Skin of body (tissue), 2 donors: ENCODE results near the gene CBX3. TPM values are rescaled to one million over a fixed set of nuclear protein-coding genes. Genes with fewer than 3 reads are reported as not detected.
A peak's percentile ranks its signal among the peaks of the same experiment; 100 is the strongest.
"Not testable (repeated sequence)": the region's sequence is repeated elsewhere in the genome, so short reads cannot be mapped to it uniquely, and the experiment has no call there.

Source experiments
- DNase-seq: peaks from one replicate; lab custom pipeline; 2025; lab: John Stamatoyannopoulos, UW
- total RNA-seq: library from RNA; depleted of rRNA; stranded (reverse); fragments of >200 nt; gene quantifications from one replicate; pipeline ENCODE4 v1.2.3, GENCODE V29; 2014

The CBX3 gene
- total RNA-seq, 1 donor from 2014 or later = 106 TPM

DNA sequence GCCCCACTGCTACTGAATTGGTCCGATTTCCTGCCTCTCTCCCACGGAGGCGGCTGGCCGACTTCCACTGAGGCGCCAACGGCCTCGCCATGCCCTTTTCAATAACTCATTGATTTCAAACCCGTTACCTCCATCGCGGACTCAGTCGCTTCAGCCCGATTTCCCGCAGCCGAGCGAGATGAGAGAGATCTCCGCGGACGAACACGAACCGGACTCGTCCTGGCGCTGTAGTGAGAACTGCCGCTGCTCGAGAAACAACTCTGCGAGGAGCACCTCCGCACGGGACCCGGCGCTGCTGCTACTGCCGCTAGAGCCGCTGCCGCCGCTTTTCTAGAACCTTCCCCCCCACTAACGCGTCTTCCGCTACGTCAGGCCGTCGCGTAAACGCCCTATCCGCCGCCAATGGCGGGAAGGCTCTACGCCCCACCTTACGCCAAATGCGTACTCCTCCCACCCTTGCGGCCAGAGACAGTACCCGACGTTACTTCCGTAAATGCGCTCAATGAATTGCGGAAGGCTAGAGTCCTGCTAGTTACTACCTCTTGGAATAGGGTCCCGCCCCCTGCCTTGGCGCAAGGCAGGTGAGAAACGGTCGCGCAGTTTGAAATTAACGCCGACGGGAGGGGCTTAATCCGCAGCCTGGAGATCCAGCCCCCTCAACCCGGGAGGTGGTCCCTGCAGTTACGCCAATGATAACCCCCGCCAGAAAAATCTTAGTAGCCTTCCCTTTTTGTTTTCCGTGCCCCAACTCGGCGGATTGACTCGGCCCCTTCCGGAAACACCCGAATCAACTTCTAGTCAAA is 900 bp upstream of the CBX3 start, which contains the start of gene HNRNPA2B1:
Gene HNRNPA2B1, minus strand, starts transcription at position 303 of the 803 bp plus-strand sequence. Its CDS starts 169 bp downstream, at position 134.
- DNase-seq = peak; percentile 100

DNA sequence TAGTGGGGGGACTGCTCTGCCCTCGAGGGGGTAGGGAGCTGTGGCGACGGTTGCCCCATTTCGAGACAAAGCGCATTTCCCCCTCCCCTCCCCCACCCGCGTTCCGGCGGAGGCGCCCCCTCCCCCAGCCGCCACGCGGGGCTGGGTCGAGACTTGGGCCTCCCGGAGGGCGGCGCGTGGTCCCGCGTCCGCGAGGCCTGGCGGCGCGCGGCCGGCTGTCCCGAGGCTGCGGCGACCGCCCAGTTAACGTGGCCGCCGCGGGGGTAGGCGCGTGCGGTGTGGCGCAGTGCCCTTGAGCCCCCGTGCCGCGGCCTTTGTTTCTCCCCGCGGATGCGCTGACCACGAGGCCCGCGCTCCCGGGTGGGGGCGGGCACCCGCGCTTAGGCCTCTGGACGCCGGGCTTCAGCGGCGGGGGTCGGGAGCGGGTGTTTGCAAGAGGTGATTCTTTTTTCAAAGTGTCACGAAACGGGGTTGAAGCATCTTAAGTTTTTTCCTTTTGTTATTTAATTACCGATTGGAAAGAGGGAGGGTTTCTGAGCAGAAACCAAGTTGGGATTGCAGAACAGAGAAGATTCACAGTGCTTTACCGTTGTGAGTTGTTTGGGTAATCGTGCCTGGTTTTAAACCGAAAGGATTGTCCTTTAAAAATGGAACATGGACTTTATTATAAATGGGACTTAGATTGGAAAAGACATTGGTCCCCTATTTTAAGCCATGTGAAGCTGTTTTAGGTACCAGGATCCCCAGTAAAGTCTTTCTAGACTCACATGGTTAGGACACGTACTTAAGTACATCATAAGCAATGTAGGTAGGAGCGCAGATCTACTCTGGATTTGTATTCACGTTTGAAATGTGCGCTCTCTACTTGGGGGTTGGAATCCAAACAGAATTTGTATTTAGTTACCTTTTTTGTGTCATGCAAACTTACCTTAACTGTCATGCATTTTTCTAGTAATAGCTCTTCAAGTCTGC is 760 bp downstream of the CBX3 start:
- no peak for DNase-seq

DNA sequence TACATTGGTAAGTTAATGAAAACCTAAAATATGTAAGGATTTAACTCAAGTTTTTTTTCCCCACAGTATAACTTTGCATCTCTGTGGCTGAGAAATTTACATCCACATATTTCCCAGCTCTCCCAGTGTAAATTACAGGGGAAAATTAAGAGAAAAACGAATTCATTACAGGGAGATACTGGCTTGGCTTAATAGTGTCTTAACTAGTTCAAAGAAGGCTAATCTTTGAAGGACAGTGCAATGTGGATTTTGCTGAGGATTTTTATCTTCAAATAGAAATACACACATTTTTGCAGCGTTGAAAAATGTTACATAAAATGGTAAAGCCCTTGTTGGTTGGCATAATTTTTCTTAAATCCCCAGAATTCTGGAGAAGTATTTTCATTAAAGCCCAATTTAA is 1.5 kb downstream of the CBX3 start:
- no peak for DNase-seq

DNA sequence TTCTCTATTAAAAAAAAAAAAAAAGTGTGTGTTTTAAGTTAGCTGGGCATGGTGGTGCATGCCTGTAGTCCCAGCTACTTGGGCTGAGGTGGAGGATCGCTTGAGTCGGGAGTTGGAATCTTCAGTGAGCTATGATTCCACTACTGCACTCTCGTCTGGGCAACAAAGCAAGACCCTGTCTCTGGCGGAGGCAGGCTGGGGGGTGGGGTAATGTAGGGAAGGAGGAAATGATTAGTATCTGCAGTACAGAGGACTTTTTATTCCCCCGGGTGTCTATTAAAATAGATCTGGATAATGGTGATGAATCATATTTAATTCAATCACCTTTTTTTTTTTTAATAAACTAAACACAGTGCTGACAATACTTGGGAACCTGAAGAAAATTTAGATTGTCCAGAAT is 6.5 kb downstream of the CBX3 start:
- DNase-seq = no peak

DNA sequence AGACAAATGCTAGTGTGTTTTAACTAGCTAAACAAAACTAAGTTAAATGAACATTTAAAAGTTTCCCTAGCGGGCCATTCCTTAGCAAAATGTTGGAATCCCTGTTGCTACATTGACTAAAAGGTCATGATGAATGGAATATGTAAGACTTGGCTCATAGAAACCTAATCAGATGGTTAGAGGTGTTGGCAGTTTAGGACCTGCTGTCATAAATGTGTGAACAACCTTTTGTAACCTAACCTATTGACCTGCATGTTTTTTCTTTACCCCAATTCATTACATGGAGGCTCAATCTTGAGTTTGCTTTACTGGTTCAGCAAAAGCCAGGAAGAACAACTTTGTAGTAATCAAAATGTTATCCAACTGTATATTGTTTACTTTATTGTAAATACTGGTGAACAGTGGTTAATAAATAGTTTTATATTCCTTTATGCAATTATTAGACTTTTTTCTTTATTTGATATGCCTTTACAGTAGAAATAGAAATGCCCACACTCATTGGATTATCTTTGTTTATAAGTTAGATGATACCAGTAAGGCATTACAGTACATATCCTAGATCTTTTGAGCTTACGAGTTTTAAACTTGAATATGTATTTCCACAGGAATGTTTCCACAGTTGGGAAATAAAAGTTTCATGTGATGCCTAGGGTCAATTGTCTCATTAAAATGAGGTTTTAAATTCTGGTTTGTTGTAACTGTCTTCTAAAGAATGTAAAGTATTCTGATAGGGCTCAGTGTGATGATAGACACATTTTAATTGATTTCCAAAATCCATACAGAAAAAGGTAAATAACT is 11.6 kb downstream of the CBX3 start:
- DNase-seq = no peak

DNA sequence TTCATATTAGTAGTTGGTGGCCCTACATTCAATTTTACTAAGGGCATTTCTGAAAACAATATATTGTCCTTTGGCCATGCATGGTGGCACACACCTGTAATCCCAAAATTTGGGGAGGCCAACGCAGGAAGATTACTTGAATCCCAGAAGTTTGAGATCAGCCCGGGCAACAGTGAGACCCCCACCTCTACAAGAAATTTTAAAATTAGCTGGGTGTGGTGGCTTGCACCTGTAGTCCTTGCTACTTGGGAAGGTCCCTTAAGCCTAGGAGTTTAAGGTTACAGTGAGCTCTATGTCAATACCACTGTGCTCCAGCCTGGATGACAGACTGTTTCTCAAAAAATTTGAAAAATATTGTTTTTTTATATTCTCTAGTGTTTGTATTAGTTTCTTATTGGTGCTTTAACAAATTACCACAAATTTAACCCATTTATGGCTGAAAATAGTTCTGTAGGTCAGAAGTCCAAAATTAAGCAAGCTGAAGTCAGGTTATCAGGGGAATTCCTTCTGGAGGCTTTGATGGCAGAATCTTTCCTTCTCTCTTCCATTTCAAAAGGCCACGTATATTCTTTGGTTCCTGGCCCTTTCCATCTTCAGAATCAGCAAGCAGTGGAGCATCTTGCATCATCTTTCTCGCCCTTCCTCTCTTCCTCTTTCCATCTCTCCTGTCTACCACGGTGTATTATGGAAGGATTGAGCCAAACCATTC is 12.4 kb downstream of the CBX3 start:
- DNase-seq = no peak

DNA sequence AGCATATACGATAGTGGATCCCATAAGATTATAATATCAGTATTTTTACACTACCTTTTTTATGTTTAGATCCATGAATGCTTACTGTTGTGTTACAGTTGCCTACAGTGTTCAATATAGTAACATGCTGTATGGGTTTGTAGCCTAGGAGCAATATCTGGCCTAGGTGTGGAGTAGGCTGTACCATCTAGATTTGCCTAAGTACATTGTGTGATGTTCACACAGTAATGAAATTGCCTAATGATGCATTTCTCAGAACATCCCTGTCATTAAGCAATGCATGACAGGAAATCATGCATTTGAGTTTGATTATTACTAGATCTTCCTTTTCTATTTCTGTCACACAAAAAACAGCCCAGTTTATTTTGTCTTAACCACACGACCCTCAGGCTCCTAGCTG is 14.5 kb downstream of the CBX3 start:
- DNase-seq = no peak

DNA sequence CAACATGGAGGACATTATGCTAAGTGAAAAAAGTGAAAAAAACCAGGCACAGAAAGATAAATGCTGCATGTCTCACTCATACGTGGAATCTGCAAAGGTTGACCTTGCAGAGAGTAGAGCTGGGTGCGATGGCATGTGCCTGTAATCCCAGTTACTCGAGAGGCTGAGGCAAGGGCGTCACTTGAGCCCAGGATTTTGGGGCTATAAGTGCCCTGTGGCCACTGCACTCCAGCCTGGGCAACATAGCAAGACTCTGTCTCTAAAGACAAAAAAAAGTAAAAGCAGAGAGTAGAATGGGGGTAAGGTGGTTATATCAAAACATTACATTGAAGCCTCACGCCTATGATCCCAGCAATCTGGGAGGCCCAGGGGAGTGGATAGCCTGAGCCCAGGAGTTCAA is 22.8 kb downstream of the CBX3 start:
- DNase-seq = no peak

DNA sequence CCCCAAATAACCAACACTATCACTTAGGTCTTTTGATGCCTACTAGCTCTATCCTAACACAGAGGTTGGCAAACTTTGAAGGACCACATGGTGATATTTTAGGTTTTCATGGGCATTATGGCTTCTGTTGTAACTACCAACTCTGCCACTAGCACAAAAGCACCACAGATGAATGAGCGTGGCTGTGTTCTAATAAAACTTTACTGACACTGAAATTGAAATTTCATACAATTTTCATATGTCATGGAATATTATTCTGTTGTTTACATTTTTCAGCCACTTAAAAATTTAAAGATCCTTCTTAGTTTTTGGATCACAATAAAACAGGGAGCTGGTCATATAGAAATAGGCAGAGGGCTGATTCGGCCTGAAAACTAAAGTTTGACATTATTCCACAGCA is 26.4 kb downstream of the CBX3 start:
- no peak for DNase-seq

DNA sequence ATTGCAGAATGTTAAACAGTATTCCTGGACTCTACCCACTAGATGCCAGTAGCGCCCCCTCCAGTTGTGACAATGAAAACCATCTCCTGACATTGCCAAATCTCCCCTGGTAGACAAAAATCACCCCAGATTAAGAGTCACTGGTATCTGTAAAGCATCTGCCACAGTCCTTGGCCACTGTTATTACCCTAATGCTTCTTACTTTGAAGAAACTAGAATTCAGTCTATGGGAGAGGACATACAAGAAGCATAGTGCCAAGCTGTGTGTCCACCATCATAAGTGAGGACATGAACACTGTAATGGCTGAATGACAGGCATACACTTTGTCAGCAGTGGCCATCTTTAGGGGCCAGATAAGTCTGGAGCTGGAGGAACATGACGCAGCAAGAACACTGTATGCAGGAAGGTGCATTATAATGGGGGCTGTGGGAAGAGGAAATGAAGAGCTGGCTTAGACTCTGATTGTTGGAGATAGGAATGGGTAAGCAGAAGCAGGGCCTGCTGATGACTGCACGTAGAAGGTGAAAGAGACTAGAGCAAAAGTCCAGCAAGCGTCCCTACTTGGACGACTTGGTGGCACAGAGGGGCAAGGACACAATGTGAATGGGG is 32.5 kb downstream of the CBX3 start:
- DNase-seq = no peak

DNA sequence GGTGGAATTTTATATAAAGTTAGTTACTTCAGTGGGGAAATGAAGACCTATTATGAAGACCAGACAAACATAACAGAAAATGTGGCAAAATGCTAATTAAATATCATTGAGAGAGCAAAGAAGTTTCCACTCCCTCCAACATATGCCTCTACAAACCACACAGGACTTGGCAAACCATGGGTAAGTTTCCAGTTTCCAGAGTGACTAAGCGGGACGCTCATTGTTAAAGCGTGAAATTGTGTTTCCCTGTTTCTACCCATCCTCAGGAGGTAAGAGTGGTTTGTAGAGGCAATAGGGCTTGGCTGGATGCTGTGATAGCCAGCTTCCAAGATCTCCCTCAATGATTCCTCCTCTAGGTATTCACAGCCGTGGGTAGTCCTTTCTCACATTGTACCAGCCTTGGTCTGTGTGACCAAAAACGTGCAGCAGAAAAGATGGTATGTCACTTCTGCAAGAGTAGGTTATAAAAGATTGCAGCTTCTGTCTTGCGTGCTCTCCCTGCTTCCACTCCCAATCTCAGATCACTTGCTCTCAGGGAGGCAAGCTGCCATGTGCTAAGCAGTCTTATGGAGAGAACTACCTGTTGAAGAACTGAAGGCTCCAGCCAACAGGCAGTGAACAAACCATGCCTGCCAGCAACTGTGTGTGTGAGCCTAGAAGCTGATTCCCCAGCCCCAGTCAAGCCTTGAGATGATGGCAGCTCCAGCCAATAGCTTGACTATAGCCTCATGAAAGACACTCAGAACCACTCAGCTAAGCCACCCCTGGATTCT is 35.7 kb downstream of the CBX3 start:
- DNase-seq = no peak

DNA sequence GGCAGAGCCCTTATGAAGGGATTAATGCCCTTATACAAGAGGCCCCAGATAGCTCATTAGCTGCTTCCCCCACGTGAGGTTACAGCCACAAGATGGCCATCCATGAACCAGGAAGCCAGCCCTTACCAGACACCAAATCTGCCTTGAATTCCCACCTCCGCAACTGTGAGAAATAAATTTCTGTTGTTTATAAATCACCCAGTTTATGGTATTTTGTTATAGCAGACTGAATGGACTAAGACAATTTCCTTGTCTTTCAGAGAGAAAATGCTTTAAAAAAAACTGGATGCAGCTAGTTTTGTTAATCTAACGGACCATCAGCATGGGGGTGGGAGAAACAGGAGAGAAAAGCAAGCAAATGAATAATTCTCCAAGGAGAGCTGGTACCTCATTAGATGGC is 36.5 kb downstream of the CBX3 start:
- no peak for DNase-seq

DNA sequence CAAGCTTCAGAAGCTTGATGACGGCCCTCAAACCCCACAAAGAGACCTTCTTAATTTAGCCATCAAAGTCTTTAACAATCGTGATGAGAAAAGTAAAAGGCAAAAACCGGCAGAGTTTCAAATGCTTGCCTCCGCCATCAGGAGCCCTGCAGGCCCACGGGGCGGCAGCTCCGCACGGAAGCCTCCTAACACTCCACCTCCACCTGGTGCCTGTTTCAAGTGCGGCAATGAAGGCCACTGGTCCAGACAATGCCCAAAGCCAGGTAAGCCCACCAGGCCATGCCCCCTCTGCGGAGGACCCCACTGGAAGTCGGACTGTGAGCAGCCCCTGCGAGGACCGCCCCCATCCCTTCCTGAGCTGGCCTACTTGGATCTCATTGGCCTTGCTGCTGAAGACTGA is 43.6 kb downstream of the CBX3 start:
- DNase-seq = no peak

DNA sequence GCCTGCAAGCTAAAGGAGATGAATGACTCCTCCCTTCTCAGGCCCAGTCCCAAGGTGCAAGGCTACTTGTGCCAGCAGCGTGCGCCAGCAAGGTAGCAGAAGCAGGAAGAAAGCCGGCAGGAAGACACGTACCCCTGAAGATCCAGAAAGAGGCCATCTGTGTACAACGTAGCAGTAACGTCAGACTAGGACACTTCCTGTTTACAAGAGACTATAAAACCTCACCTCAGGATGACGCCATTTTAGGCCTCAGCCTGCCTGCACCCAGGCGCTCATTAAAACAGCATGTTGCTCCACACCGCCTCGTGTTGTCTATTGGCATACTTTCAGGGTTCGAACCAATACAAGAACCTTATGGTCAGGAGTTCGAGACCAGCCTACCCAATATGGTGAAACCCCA is 48.7 kb downstream of the CBX3 start:
- DNase-seq = no peak

DNA sequence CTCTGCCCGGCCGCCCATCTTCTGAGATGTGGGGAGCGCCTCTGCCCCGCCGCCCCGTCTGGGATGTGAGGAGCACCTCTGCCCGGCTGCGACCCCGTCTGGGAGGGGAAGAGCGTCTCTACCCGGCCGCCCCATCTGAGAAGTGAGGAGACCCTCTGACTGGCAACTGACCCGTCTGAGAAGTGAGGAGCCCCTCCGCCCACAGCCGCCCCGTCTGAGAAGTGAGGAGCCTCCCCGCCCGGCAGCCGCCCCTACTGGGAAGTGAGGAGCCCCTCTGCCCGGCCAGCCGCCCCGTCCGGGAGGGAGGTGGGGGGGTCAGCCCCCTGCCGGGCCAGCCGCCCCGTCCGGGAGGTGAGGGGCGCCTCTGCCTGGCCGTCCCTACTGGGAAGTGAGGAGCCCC is 60.3 kb downstream of the CBX3 start:
- DNase-seq = not testable (repeated sequence)
